HEK293 (cell line): ENCODE data around the gene ZGPAT.

Source experiments
- CTCF ChIA-PET: fragments of 350-600 bp; formaldehyde crosslinking; extraction: SDS; loops from one replicate; lab custom pipeline; 2021; ENCODE audit warnings: antibody characterized with exemption; lab: Yijun Ruan, JAX
- POLR2A ChIA-PET: fragments of 300-600 bp; formaldehyde crosslinking; extraction: SDS; loops from one replicate; lab custom pipeline; 2020; ENCODE audit warnings: antibody characterized with exemption, inconsistent platforms; lab: Yijun Ruan, JAX
- H3K27ac ChIP-seq: fragments of 200-500 bp; sonication (Bioruptor generic); 2 replicates; pipeline ENCODE4 v1.5.1; 2014; ENCODE audit warnings: low read depth, low read length, control low read depth, inconsistent platforms; ENCODE audit errors: extremely low read depth
- H3K36me3 ChIP-seq, 2 experiments: fragments of 200-500 bp in 1 of 2; sonication (Bioruptor generic) in 1 of 2; 1 replicate in 1 of 2; 2 replicates in 1 of 2; pipeline ENCODE4 v1.5.1; 2014 to 2017; ENCODE audit warnings: inconsistent platforms in 2 of 2, low read length in 2 of 2; ENCODE audit not compliant: control insufficient read depth in 2 of 2, insufficient read depth in 1 of 2
- H3K4me1 ChIP-seq: fragments of 200-500 bp; sonication (Bioruptor generic); 2 replicates; pipeline ENCODE4 v1.5.1; 2014; ENCODE audit warnings: mild to moderate bottlenecking, low read length, inconsistent platforms; ENCODE audit not compliant: control insufficient read depth, insufficient read depth
- H3K4me3 ChIP-seq: 2 replicates; pipeline ENCODE4 v1.5.1; 2011; ENCODE audit warnings: low read depth, mild to moderate bottlenecking, control low read depth, low read length, moderate library complexity
- H3K9me3 ChIP-seq: fragments of 200-500 bp; sonication (Bioruptor generic); 2 replicates; pipeline ENCODE4 v1.5.1; 2014; ENCODE audit warnings: low read depth, low read length, inconsistent platforms; ENCODE audit not compliant: control insufficient read depth, insufficient read depth
- EGR2 ChIP-seq: fragments of 450-650 bp; formaldehyde crosslinking; IDR thresholded peaks from 2 replicates; pipeline ENCODE4 v1.5.1; 2016; ENCODE audit warnings: low read depth, missing biosample characterization, missing genetic modification characterization
- FEZF1 ChIP-seq: fragments of 450-650 bp; formaldehyde crosslinking; IDR thresholded peaks from 2 replicates; pipeline ENCODE4 v1.5.1; 2016; ENCODE audit warnings: missing biosample characterization, missing genetic modification characterization
- KLF10 ChIP-seq: fragments of 450-650 bp; IDR thresholded peaks from 2 replicates; pipeline ENCODE4 v1.5.1; 2018; ENCODE audit warnings: missing biosample characterization, mild to moderate bottlenecking, missing genetic modification characterization
- PATZ1 ChIP-seq: fragments of 450-650 bp; formaldehyde crosslinking; IDR thresholded peaks from 2 replicates; pipeline ENCODE4 v1.5.1; 2016; ENCODE audit warnings: missing biosample characterization, missing genetic modification characterization
- SP2 ChIP-seq: fragments of 450-650 bp; formaldehyde crosslinking; IDR thresholded peaks from 2 replicates; pipeline ENCODE4 v1.5.1; 2016; ENCODE audit warnings: missing biosample characterization, missing genetic modification characterization
- SP7 ChIP-seq: fragments of 450-650 bp; formaldehyde crosslinking; IDR thresholded peaks from 2 replicates; pipeline ENCODE4 v1.5.1; 2016; ENCODE audit warnings: missing biosample characterization, missing genetic modification characterization
- ZBTB11 ChIP-seq: fragments of 450-650 bp; formaldehyde crosslinking; conservative IDR thresholded peaks from 2 replicates; pipeline ENCODE4 v1.5.1; 2016; ENCODE audit warnings: low read depth, missing biosample characterization, missing genetic modification characterization
- ZBTB7A ChIP-seq: fragments of 450-650 bp; formaldehyde crosslinking; IDR thresholded peaks from 2 replicates; pipeline ENCODE4 v1.5.1; 2016; ENCODE audit warnings: low read depth, missing biosample characterization, missing genetic modification characterization
- ZFHX2 ChIP-seq: fragments of 450-650 bp; formaldehyde crosslinking; conservative IDR thresholded peaks from 2 replicates; pipeline ENCODE4 v1.5.1; 2016; ENCODE audit warnings: missing biosample characterization, missing genetic modification characterization
- ZNF148 ChIP-seq: fragments of 450-650 bp; formaldehyde crosslinking; IDR thresholded peaks from 2 replicates; pipeline ENCODE4 v1.5.0; 2017; ENCODE audit warnings: missing biosample characterization, missing genetic modification characterization, borderline replicate concordance
- ZNF223 ChIP-seq: fragments of 450-650 bp; formaldehyde crosslinking; IDR thresholded peaks from 2 replicates; pipeline ENCODE4 v1.5.1; 2016; ENCODE audit warnings: missing biosample characterization, missing genetic modification characterization
- ZNF423 ChIP-seq: fragments of 450-650 bp; formaldehyde crosslinking; IDR thresholded peaks from 2 replicates; pipeline ENCODE4 v1.5.1; 2016; ENCODE audit warnings: missing biosample characterization, missing genetic modification characterization
- ZNF549 ChIP-seq: fragments of 450-650 bp; IDR thresholded peaks from 2 replicates; pipeline ENCODE4 v1.5.1; 2018; ENCODE audit warnings: missing biosample characterization, missing genetic modification characterization, mild to moderate bottlenecking, inconsistent platforms, moderate library complexity
- ZNF561 ChIP-seq: fragments of 450-650 bp; IDR thresholded peaks from 2 replicates; pipeline ENCODE4 v1.5.1; 2018; ENCODE audit warnings: missing biosample characterization, missing genetic modification characterization, borderline replicate concordance
- ZNF585B ChIP-seq: fragments of 450-650 bp; formaldehyde crosslinking; IDR thresholded peaks from 2 replicates; pipeline ENCODE4 v1.5.1; 2016; ENCODE audit warnings: missing biosample characterization, missing genetic modification characterization
- ZSCAN30 ChIP-seq: fragments of 450-650 bp; IDR thresholded peaks from 2 replicates; pipeline ENCODE4 v1.5.1; 2018; ENCODE audit warnings: missing biosample characterization, mild to moderate bottlenecking, missing genetic modification characterization, moderate library complexity
- TF ChIP-seq, protein P1 (sequence below): fragments of 450-650 bp; formaldehyde crosslinking; IDR thresholded peaks from 2 replicates; pipeline ENCODE4 v1.5.1; 2017; ENCODE audit warnings: missing biosample characterization, missing genetic modification characterization

Gene ZGPAT

GRCh38 chr20:63739130-63740069 is 31.6 kb downstream of the ZGPAT start, which contains the start of gene SLC2A4RG (continued):
- TF ChIP-seq ZNF549 (tag by site-specific recombination): no peak
- peak; percentile 46; the same call in 1 of the 2 replicates for TF ChIP-seq KLF10 (tag by site-specific recombination)
- 0 out of 2 replicates have a peak, but pooled peaks have one; percentile 49 for TF ChIP-seq PATZ1
- TF ChIP-seq SP7 (tag by site-specific recombination): peak; percentile 15; the same call in 1 of the 2 replicates
- TF ChIP-seq, all 188 proteins: peak for 15

DNA sequence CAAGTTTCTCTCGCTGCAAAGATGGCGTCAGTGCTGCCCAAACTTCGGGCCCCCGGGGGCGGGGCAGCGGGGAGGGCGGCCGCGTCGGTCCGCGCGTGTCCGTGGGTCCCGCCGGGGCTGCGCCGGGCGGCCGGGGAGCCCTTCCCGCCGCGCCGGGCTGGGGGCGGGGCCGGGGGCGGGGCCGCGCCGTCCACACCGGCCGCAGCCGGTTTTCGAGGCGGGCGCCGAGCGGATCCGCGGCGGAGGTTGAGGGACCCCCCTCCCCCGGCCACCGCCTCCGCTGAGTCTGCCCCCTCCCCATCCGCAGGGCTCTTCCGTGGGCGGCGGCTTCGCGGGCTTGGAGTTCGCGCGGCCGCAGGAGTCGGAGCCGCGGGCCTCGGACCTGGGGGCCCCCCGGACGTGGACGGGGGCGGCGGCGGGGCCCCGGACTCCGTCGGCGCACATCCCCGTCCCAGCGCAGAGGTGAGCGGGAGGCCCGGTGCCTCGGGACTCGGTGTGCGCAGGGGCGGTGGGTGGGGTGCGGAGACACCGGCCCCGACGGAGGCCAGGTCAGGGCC is 32.3 kb downstream of the ZGPAT start:
- peaks cover 4 to 47% of the 10 kb centered on the region in 2 experiments; a peak in 1 of 3 replicates for H3K36me3 ChIP-seq
- no peaks in the 10 kb centered on the region for H3K9me3 ChIP-seq
- H3K4me3 ChIP-seq: peak overlapping the region; percentile 54
- CTCF ChIA-PET: interaction anchor here (0.8 kb wide), 1 partner anchor 204 kb away, joined by 3 read pairs; no protein-coding TSS in a partner anchor
- no peaks in the 10 kb centered on the region; the same call in 1 of the 2 replicates for H3K4me1 ChIP-seq
- POLR2A ChIA-PET: interaction anchor here (0.6 to 1.6 kb wide), 8 partner anchors 10 to 240 kb away, joined by 3 to 13 read pairs (median 6); partner anchors contain the start of genes ARFRP1, PRPF6, TPD52L2 and ZGPAT
- TF ChIP-seq ZNF423 (no peak), ZNF223 (no peak), FEZF1 (no peak), ZNF148 (tag by site-specific recombination) (no peak), ZBTB7A (tag by site-specific recombination) (peak; percentile 44; the same call in 1 of the 2 replicates), KLF10 (tag by site-specific recombination) (peak; percentile 63), ZNF561 (tag by site-specific recombination) (peak; percentile 67), ZNF585B (no peak), ZFHX2 (tag by site-specific recombination) (peak; percentile 82), ZSCAN30 (tag by site-specific recombination) (peak; percentile 22; the same call in 1 of the 2 replicates), EGR2 (tag by site-specific recombination) (peak; percentile 4; the same call in 1 of the 2 replicates), SP2 (peak; percentile 21; the same call in 1 of the 2 replicates), ZBTB11 (tag by site-specific recombination) (0 out of 2 replicates have a peak, but pooled peaks have one; percentile 2)
- TF ChIP-seq, protein P1, sequence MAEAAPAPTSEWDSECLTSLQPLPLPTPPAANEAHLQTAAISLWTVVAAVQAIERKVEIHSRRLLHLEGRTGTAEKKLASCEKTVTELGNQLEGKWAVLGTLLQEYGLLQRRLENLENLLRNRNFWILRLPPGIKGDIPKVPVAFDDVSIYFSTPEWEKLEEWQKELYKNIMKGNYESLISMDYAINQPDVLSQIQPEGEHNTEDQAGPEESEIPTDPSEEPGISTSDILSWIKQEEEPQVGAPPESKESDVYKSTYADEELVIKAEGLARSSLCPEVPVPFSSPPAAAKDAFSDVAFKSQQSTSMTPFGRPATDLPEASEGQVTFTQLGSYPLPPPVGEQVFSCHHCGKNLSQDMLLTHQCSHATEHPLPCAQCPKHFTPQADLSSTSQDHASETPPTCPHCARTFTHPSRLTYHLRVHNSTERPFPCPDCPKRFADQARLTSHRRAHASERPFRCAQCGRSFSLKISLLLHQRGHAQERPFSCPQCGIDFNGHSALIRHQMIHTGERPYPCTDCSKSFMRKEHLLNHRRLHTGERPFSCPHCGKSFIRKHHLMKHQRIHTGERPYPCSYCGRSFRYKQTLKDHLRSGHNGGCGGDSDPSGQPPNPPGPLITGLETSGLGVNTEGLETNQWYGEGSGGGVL (tag by site-specific recombination): peak; percentile 37; the same call in 1 of the 2 replicates
- TF ChIP-seq, all 188 proteins: peak for 9
- H3K27ac ChIP-seq: peak overlapping the region; percentile 79
